ENCODE data around the gene PCNA. TPM values are rescaled to one million over a fixed set of nuclear protein-coding genes. Genes with fewer than 3 reads are reported as not detected.

The PCNA gene
- total and polyA plus RNA-seq, 10 of the 15 experiments (the other 5 are each of a cell fraction or from before 2014, with no cell fraction given): 389 to 694 (median 540) TPM

- SMC1A ChIA-PET (ENCODE audit: uncharacterized antibody, unreplicated experiment): interaction anchor here (0.6 to 7.9 kb wide), 22 partner anchors 8 to 116 kb away, joined by 3 to 83 read pairs (median 6); no protein-coding TSS in a partner anchor
- Histone ChIP-seq H3K9ac (ENCODE audit: control insufficient read depth, insufficient read depth, low read length) (no peak overlapping the region), H3K36me3 (ENCODE audit: control insufficient read depth in 2 of 2, insufficient read depth in 2 of 2, low read length in 1 of 2) (no peaks in the 10 kb centered on the region), H3K27ac (ENCODE audit: control insufficient read depth, insufficient read depth) (peak overlapping the region; percentile 40; the same call in 1 of the 2 replicates), H3K79me2 (ENCODE audit: control insufficient read depth, insufficient read depth, low read length) (no peaks in the 10 kb centered on the region), H3K4me3 (no peak overlapping the region), H2AFZ (ENCODE audit: control insufficient read depth, low read depth, low read length) (no peak overlapping the region), H3K4me2 (ENCODE audit: control insufficient read depth, insufficient read depth) (no peak overlapping the region; the same call in 1 of the 2 replicates), H4K20me1 (ENCODE audit: control insufficient read depth, insufficient read depth) (no peaks in the 10 kb centered on the region), H3K27me3 (replicated peaks in 1 of 2; ENCODE audit: control insufficient read depth in 2 of 2, insufficient read depth in 2 of 2, low read length in 1 of 2) (no peaks in the 10 kb centered on the region; a peak in 1 of 4 replicates), H3K9me3 (replicated peaks; ENCODE audit: control insufficient read depth, insufficient read depth, low read length) (no peaks in the 10 kb centered on the region; the same call in 2 of the 3 replicates), H3K4me1 (ENCODE audit: control insufficient read depth, insufficient read depth, low read length) (peaks cover 26% of the 10 kb centered on the region)
- FAIRE-seq: no peak
- peak; percentile 31 for ATAC-seq
- WGBS (ENCODE audit: insufficient coverage, insufficient replicate concordance, low lambda C conversion rate, missing lambda C conversion rate): 66% methylated on average over 4 of the region's 4 CpGs
- POLR2A ChIA-PET: interaction anchor here (0.6 to 3.1 kb wide), 15 partner anchors 14 to 1179 kb away, joined by 3 to 27 read pairs (median 6); no protein-coding TSS in a partner anchor
- RAD21 ChIA-PET (ENCODE audit: unreplicated experiment): interaction anchor here (0.7 to 2.8 kb wide), 20 partner anchors 11 to 260 kb away, joined by 3 to 21 read pairs (median 4); partner anchors contain the start of genes CDS2 and PCNA
- BruUV-seq (replicated peaks): TSS peak; percentile 52
- CTCF ChIA-PET: interaction anchor here (0.7 to 5.0 kb wide), 11 partner anchors 13 to 118 kb away, joined by 3 to 29 read pairs (median 5); no protein-coding TSS in a partner anchor
- DNase-seq (ENCODE audit: low read depth, low spot score): no peak
- intact Hi-C loops (cut with micrococcal nuclease; ENCODE audit: unreplicated experiment): loop anchor here (2.0 kb wide), 1 partner anchor 17 kb away; no protein-coding TSS in a partner anchor
- in situ Hi-C loops (cut with MboI): no loop called here
- TF ChIP-seq GABPA (IDR thresholded peaks at IDR 0.05; ENCODE audit: low read depth) (no peak), SMARCA5 (IDR thresholded peaks at IDR 0.05) (peak; percentile 79), CEBPZ (IDR thresholded peaks at IDR 0.05; ENCODE audit: low read depth, low read length) (no peak), PBX3 (IDR thresholded peaks at IDR 0.05; ENCODE audit: insufficient replicate concordance, low read depth, low read length) (peak; percentile 39), PKNOX1 (IDR thresholded peaks at IDR 0.05) (peak; percentile 84), NR2F1 (conservative IDR thresholded peaks at IDR 0.05) (peak; percentile 89), MTA3 (IDR thresholded peaks at IDR 0.05; ENCODE audit: borderline replicate concordance, low read length) (no peak), CREM (IDR thresholded peaks at IDR 0.05; ENCODE audit: low read depth) (no peak), BHLHE40 (IDR thresholded peaks at IDR 0.05; ENCODE audit: borderline replicate concordance in 1 of 2, low read depth in 2 of 2, low read length in 1 of 2) (0 out of 4 replicates have a peak, but pooled peaks of 1 of the 2 experiments have one; percentile 44), JUNB (IDR thresholded peaks at IDR 0.05) (no peak), RBBP5 (conservative IDR thresholded peaks at IDR 0.05) (no peak), HDGF (IDR thresholded peaks at IDR 0.05) (peak; percentile 42; the same call in 1 of the 2 replicates), USF2 (IDR thresholded peaks at IDR 0.05; ENCODE audit: borderline replicate concordance, low read depth, low read length) (peak; percentile 35; the same call in 1 of the 2 replicates), MXI1 (IDR thresholded peaks at IDR 0.05; ENCODE audit: low read depth, low read length) (no peak)
Observed at GRCh38 chr20:5073660-5074231, 46.0 kb downstream of the PCNA start.
